Adrenal gland (tissue), 12 donors: ENCODE data around the gene ZNF738. TPM values are rescaled to one million over a fixed set of nuclear protein-coding genes. Genes with fewer than 3 reads are reported as not detected.
"Not testable (repeated sequence)": the region's sequence is repeated elsewhere in the genome, so short reads cannot be mapped to it uniquely, and the experiment has no call there.

ENCODE experiments used
- DNase-seq, 7 donors: peaks; one replicate each; pipeline ENCODE4 v3.0.0-alpha.2; 2019 to 2020
- H3K27ac ChIP-seq, 5 donors: fragments of 200-600 bp; sonication (generic) in 4 of 5; 1 replicate in 3 of 5; 2 replicates in 2 of 5; pipeline versions ENCODE4 v1.5.1 to v1.8.0; 2016 to 2020; ENCODE audit warnings: mild to moderate bottlenecking in 1 of 5
- H3K27me3 ChIP-seq: fragments of 200-600 bp; 2 replicates; pipeline ENCODE4 v1.8.0; 2021
- H3K36me3 ChIP-seq, 2 donors: fragments of 200-600 bp; replicated peaks in 1 of 2; 1 replicate in 1 of 2; 2 replicates in 1 of 2; pipeline versions ENCODE4 v1.5.1 to v1.8.0; 2018 to 2022
- H3K4me1 ChIP-seq, 2 donors: fragments of 200-600 bp; replicated peaks in 1 of 2; 1 replicate in 1 of 2; 2 replicates in 1 of 2; pipeline versions ENCODE4 v1.5.1 to v1.8.0; 2018 to 2021
- H3K4me3 ChIP-seq, 4 donors: fragments of 200-600 bp; sonication (generic) in 3 of 4; one replicate each; pipeline ENCODE4 v1.5.1; 2016 to 2018
- H3K9me3 ChIP-seq, 3 donors: fragments of 200-600 bp; sonication (generic) in 1 of 3; replicated peaks in 1 of 3; 1 replicate in 2 of 3; 2 replicates in 1 of 3; pipeline versions ENCODE4 v1.5.1 to v1.8.0; 2016 to 2021
- CTCF ChIP-seq, 6 experiments: fragments of 450-650 bp in 4 of 6; fragments of 200-600 bp in 2 of 6; sonication (generic) in 1 of 6; IDR thresholded peaks; 1 replicate in 5 of 6; 2 replicates in 1 of 6; pipeline versions ENCODE4 v1.5.1 to v1.8.0; 2016 to 2021; ENCODE audit warnings: antibody characterized with exemption in 6 of 6, mild to moderate bottlenecking in 2 of 6, moderate library complexity in 1 of 6
- POLR2A ChIP-seq, 2 donors: fragments of 450-650 bp; IDR thresholded peaks; one replicate each; pipeline ENCODE4 v1.6.1; 2017; ENCODE audit warnings: antibody characterized with exemption in 2 of 2, mild to moderate bottlenecking in 2 of 2, moderate library complexity in 1 of 2
- WGBS, 4 donors: extraction: QIAGEN DNeasy Blood & Tissue Kit in 2 of 4; methylation state at CpG; one replicate each; pipeline versions ENCODE4 v1.1.5 to v1.1.7; 2013 to 2017; 5-methylcytosine and 5-hydroxymethylcytosine counted together
- intact Hi-C, 2 donors: fragments of 100-400 bp; cut with DNase I; formaldehyde crosslinking; loops; one replicate each; pipeline versions ENCODE4 v1.14.1 to v1.15.0; 2022 to 2023
- polyA plus RNA-seq, 3 donors: library from polyadenylated mRNA; stranded (reverse); fragments of 200-250 nt in 2 of 3; fragments of 350-450 nt in 1 of 3; fragmentation: Illumina TruSeq in 1 of 3; extraction: RNeasy Lipid Tissue Mini Kit (QIAGEN cat#74804) in 1 of 3; gene quantifications; one replicate each; pipeline ENCODE4 v1.2.3, GENCODE V29; 2013 to 2014
- total RNA-seq, 9 donors: library from RNA; depleted of rRNA in 4 of 9; stranded (reverse); fragments of >200 nt in 4 of 9; fragments of 120-200 nt in 1 of 9; fragmentation: NEBNext Ultra II Directional in 1 of 9; extraction: Animal tissue kit (Norgen Biotek cat#: 25700) in 1 of 9; gene quantifications; one replicate each; pipeline versions ENCODE4 v1.1.0 to v1.2.4, GENCODE V29; 2013 to 2023
- donor health status: healthy with polysubstance abuse.
- donor health status: Bipolar disorder and iron deficiency.
- donor health status: DM: yes; HTN: yes; CAD: no.
- donor health status: DM: no; HTN: no; CAD: no.
- donor health status: DM: no; HTN: no; CAD: no.
- donor health status: DM: yes; HTN: yes; CAD: no.

Gene ZNF738
- total and polyA plus RNA-seq, 12 donors: 2.8 to 24.0 (median 4.8) TPM

- Histone ChIP-seq H3K36me3 (peaks cover 0 to 8% of the 10 kb centered on the region in 2 donors), H3K4me1 (peaks cover 19 to 29% of the 10 kb centered on the region in 2 donors), H3K27ac (no peak overlapping the region), H3K9me3 (no peaks in the 10 kb centered on the region), H3K27me3 (no peaks in the 10 kb centered on the region), H3K4me3 (no peak overlapping the region)
- DNase-seq: no peak
- TF ChIP-seq CTCF (IDR thresholded peaks at IDR 0.05) (no peak), POLR2A (IDR thresholded peaks at IDR 0.05) (no peak)
- intact Hi-C loops: no loop called here
- 76 to 98% (median 97%) methylated on average over 2 of the region's 2 CpGs for whole genome bisulfite sequencing, 4 donors
These were observed 32.6 kb upstream of the ZNF738 start for GRCh38 chr19:21326169-21326568.

- Histone ChIP-seq H3K4me1 (peaks cover 8 to 19% of the 10 kb centered on the region in 2 donors), H3K27me3 (no peaks in the 10 kb centered on the region), H3K27ac (peak overlapping the region; percentile 94 to 99 (median 97)), H3K4me3 (peak overlapping the region in 3 of 4 donors; percentile 42 to 99 (median 82)), H3K36me3 (peaks cover 0 to 8% of the 10 kb centered on the region in 2 donors), H3K9me3 (no peaks in the 10 kb centered on the region)
- no peak for TF ChIP-seq CTCF (IDR thresholded peaks at IDR 0.05)
- no peak for TF ChIP-seq POLR2A (IDR thresholded peaks at IDR 0.05)
- DNase-seq: no peak
- intact Hi-C loops: no loop called here
- 4 to 13% (median 6%) methylated on average over 6 of the region's 6 CpGs for WGBS, 4 donors
These were observed 30.4 kb upstream of the ZNF738 start for GRCh38 chr19:21328406-21328805.

- Histone ChIP-seq H3K4me3 (peak within 1 kb of the TSS; percentile 42 to 99 (median 75)), H3K9me3 (no peaks in the 10 kb centered on the region), H3K27me3 (no peaks in the 10 kb centered on the region), H3K27ac (peak within 1 kb of the TSS; percentile 94 to 99 (median 97)), H3K4me1 (peaks cover 5 to 15% of the 10 kb centered on the region in 2 donors), H3K36me3 (peaks cover 0 to 8% of the 10 kb centered on the region in 2 donors)
- intact Hi-C loops: no loop called here
- DNase-seq: peak; percentile 88 to 97 (median 93)
- 0 to 1% (median 1%) methylated on average over 20 to 32 of the region's 32 CpGs for WGBS, 4 donors
- TF ChIP-seq POLR2A (IDR thresholded peaks at IDR 0.05) (peak; percentile 91 to 96), CTCF (IDR thresholded peaks at IDR 0.05) (no peak)
These were observed 29.8 kb upstream of the ZNF738 start, which contains the start of gene ZNF708 for GRCh38 chr19:21328885-21329605. Gene ZNF708, minus strand, starts transcription at chr19:21329410. Its CDS starts 198 bp downstream, at chr19:21329212.

GRCh38 chr19:21335721-21336120 lies 23.1 kb upstream of the ZNF738 start:
- TF ChIP-seq CTCF (IDR thresholded peaks at IDR 0.05) (no peak), POLR2A (IDR thresholded peaks at IDR 0.05) (no peak)
- H3K4me1 ChIP-seq: no peaks in the 10 kb centered on the region
- 49 to 74% (median 59%) methylated on average over 2 of the region's 2 CpGs for WGBS, 4 donors
- H3K4me3 ChIP-seq: no peak overlapping the region
- no peak for DNase-seq
- H3K27me3 ChIP-seq: no peaks in the 10 kb centered on the region
- intact Hi-C loops: no loop called here
- no peak overlapping the region for H3K27ac ChIP-seq
- H3K9me3 ChIP-seq: peaks cover 0 to 12% (median 0%) of the 10 kb centered on the region in 3 donors
- H3K36me3 ChIP-seq: no peaks in the 10 kb centered on the region

- H3K4me3 ChIP-seq, intact Hi-C loops, H3K27me3 ChIP-seq, H3K9me3 ChIP-seq, H3K36me3 ChIP-seq, H3K4me1 ChIP-seq, H3K27ac ChIP-seq, DNase-seq: not testable (repeated sequence)
- 45 to 81% (median 48%) methylated on average over 2 of the region's 2 CpGs for WGBS, 4 donors
These were observed 14.0 kb upstream of the ZNF738 start for GRCh38 chr19:21344841-21345240.
